Measurements from ENCODE around the gene IL37. TPM values are rescaled to one million over a fixed set of nuclear protein-coding genes. Genes with fewer than 3 reads are reported as not detected.

IL37 gene, protein sequence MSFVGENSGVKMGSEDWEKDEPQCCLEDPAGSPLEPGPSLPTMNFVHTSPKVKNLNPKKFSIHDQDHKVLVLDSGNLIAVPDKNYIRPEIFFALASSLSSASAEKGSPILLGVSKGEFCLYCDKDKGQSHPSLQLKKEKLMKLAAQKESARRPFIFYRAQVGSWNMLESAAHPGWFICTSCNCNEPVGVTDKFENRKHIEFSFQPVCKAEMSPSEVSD
- total RNA-seq (2022) = not detected in 2 replicates
- percentile 27 among the genes with signal in this experiment for Bru-seq, nascent RNA
- BruChase-seq, experiment 1, labeled RNA remaining after a 6-hour chase = percentile 28 among the genes with signal in this experiment
- BruChase-seq, experiment 2, labeled RNA remaining after a 2-hour chase = percentile 37 among the genes with signal in this experiment
- long read RNA-seq = 0 reads

DNA sequence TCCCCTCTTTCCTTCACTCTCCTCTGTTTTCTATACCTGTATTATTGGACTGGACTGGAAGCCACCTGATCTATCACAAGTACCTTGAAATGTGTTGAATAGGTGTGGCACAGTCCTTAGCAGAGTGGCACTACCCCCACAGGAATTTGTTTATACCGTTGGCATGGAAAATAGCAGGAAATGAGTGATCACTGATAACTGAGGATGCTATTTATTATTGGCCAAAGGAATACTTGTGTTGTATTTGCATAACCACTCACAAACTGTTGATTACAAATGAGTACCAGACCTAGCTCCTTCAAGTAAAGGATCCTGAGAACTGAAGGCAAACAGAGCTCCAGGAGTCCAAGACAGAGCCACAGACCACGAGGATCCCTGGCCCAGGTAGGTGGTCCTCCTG is at the start of gene IL37:
IL37 (plus strand) TSS at position 301 of the 400 bp plus-strand sequence. CDS start 1,848 bp downstream, outside the sequence.
- Mint-ChIP-seq H3K9me3 (ENCODE audit: unreplicated experiment) (peaks cover 9% of the 10 kb centered on the region), H3K36me3 (ENCODE audit: insufficient read depth, unreplicated experiment) (no peaks in the 10 kb centered on the region), H3K4me3 (ENCODE audit: unreplicated experiment) (no peak within 1 kb of the TSS), H3K27me3 (ENCODE audit: insufficient read depth, unreplicated experiment) (no peaks in the 10 kb centered on the region), H3K4me1 (ENCODE audit: insufficient read depth, unreplicated experiment) (peaks cover 5% of the 10 kb centered on the region), H3K27ac (ENCODE audit: low read depth, unreplicated experiment) (no peak within 1 kb of the TSS)
- TF ChIP-seq, protein P1, sequence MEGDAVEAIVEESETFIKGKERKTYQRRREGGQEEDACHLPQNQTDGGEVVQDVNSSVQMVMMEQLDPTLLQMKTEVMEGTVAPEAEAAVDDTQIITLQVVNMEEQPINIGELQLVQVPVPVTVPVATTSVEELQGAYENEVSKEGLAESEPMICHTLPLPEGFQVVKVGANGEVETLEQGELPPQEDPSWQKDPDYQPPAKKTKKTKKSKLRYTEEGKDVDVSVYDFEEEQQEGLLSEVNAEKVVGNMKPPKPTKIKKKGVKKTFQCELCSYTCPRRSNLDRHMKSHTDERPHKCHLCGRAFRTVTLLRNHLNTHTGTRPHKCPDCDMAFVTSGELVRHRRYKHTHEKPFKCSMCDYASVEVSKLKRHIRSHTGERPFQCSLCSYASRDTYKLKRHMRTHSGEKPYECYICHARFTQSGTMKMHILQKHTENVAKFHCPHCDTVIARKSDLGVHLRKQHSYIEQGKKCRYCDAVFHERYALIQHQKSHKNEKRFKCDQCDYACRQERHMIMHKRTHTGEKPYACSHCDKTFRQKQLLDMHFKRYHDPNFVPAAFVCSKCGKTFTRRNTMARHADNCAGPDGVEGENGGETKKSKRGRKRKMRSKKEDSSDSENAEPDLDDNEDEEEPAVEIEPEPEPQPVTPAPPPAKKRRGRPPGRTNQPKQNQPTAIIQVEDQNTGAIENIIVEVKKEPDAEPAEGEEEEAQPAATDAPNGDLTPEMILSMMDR (IDR thresholded peaks at IDR 0.05; ENCODE audit: unreplicated experiment) = no peak
- ChIA-PET POLR2A (no interaction called here), CTCF (interaction anchor here (0.8 to 1.2 kb wide), 2 partner anchors 13 to 31 kb away, joined by 3 read pairs; no protein-coding TSS in a partner anchor)
- no TSS peak for BruUV-seq (replicated peaks)
- no peak for DNase-seq (ENCODE audit: unreplicated experiment)
- intact Hi-C loops (cut with micrococcal nuclease) = no loop called here

DNA sequence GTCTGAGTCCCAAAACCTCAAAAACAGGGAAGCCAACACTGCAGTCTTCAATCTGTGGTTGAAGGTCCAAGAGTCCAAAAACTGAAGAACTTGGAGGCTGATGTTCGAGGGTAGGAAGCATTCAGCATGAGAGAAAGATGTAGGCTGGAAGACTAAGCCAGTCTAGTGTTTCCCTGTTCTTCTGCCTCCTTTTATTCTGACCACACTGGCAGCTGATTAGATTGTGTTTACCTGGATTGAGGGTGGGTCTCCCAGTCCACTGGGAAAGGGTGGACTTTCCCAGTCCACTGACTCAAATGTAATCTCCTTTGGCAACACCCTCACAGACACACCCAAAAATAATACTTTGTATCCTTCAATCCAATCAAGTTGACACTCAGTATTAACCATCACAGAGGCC is 46.9 kb upstream of the IL37 start:
- no peak for DNase-seq (ENCODE audit: unreplicated experiment)
- H3K36me3 Mint-ChIP-seq (ENCODE audit: insufficient read depth, unreplicated experiment) = peaks cover 9% of the 10 kb centered on the region
- BruUV-seq (replicated peaks) = no TSS peak
- H3K4me1 Mint-ChIP-seq (ENCODE audit: insufficient read depth, unreplicated experiment) = peaks cover 18% of the 10 kb centered on the region
- H3K4me3 Mint-ChIP-seq (ENCODE audit: unreplicated experiment) = no peak overlapping the region
- peaks cover 12% of the 10 kb centered on the region for H3K9me3 Mint-ChIP-seq (ENCODE audit: unreplicated experiment)
- ChIA-PET CTCF (interaction anchor here (0.5 to 0.9 kb wide), 4 partner anchors 28 to 115 kb away, joined by 3 to 5 read pairs (median 4); no protein-coding TSS in a partner anchor), POLR2A (interaction anchor here (0.7 kb wide), 1 partner anchor 12 kb away, joined by 4 read pairs; no protein-coding TSS in a partner anchor)
- no peaks in the 10 kb centered on the region for H3K27me3 Mint-ChIP-seq (ENCODE audit: insufficient read depth, unreplicated experiment)
- intact Hi-C loops (cut with micrococcal nuclease) = no loop called here
- TF ChIP-seq, protein P1 (IDR thresholded peaks at IDR 0.05; ENCODE audit: unreplicated experiment) = no peak
- H3K27ac Mint-ChIP-seq (ENCODE audit: low read depth, unreplicated experiment) = no peak overlapping the region

DNA sequence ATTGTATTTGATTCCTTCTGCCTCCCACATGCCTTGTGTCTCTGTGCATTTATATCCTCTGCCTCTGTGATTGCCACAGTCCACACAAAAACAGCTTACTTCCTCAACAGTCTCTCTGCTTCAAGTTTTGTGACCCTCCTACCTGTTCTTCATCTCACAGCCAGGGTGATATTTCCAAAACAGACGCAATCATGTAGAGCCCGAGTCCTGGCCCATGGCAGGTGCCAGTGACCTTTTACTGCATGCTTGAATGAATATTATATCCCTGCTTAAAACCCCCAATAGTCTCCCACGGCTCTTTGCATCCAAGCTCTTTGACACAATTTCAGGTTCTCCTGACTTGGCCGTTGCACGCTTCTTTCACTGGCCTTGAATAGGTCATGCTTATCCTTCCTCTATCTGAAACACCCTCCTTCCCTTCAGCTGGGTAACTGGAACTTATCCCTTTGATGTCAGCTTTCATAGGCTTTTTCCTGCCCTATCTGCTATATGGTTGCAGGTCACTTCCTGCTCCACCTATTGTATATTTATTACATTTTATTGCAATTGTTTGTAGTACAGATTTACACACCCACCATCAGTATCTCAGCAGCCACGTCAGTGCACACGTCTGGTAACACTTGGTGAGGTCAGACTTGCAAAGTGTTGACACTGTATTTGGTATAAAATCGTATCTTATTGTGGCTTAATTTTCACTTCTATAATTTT is 44.7 kb upstream of the IL37 start:
- Mint-ChIP-seq H3K4me3 (ENCODE audit: unreplicated experiment) (no peak overlapping the region), H3K9me3 (ENCODE audit: unreplicated experiment) (peaks cover 12% of the 10 kb centered on the region), H3K27ac (ENCODE audit: low read depth, unreplicated experiment) (no peak overlapping the region), H3K27me3 (ENCODE audit: insufficient read depth, unreplicated experiment) (no peaks in the 10 kb centered on the region), H3K36me3 (ENCODE audit: insufficient read depth, unreplicated experiment) (peaks cover 13% of the 10 kb centered on the region), H3K4me1 (ENCODE audit: insufficient read depth, unreplicated experiment) (peaks cover 23% of the 10 kb centered on the region)
- POLR2A ChIA-PET = interaction anchor here (0.6 kb wide), 1 partner anchor 21 kb away, joined by 3 read pairs; no protein-coding TSS in a partner anchor
- intact Hi-C loops (cut with micrococcal nuclease) = no loop called here
- no TSS peak for BruUV-seq (replicated peaks)
- CTCF ChIA-PET = interaction anchor here (0.8 kb wide), 1 partner anchor 117 kb away, joined by 4 read pairs; no protein-coding TSS in a partner anchor
- TF ChIP-seq, protein P1 (IDR thresholded peaks at IDR 0.05; ENCODE audit: unreplicated experiment) = no peak
- no peak for DNase-seq (ENCODE audit: unreplicated experiment)

All from MCF 10A (cell line).